Activated B cell treated with CpG ODN at 0.5 μM for 24 hours (primary cell): ENCODE results near the gene RNU5D-1. TPM values are rescaled to one million over a fixed set of nuclear protein-coding genes. Genes with fewer than 3 reads are reported as not detected.

ENCODE experiments used
- ATAC-seq: fragments of 200-7000 bp; cut with Tn5 transposase; one replicate; pipeline ENCODE4 v1.10.0; 2021; ENCODE audit warnings: low read depth, mild to moderate bottlenecking, moderate library complexity
- CTCF ChIA-PET: fragments of 350-600 bp; sonication (Branson Sonifier 250); formaldehyde crosslinking; loops from one replicate; lab custom pipeline; 2021; ENCODE audit warnings: antibody characterized with exemption; lab: Charles Lee
- POLR2A ChIA-PET: fragments of 350-600 bp; sonication (Branson Sonifier 250); formaldehyde crosslinking; loops from one replicate; lab custom pipeline; 2021; ENCODE audit warnings: antibody characterized with exemption; lab: Charles Lee
- DNase-seq: peaks from one replicate; pipeline ENCODE4 v3.0.0; 2022
- H3K27ac Mint-ChIP-seq: one replicate; pipeline ENCODE4 v1.8.0; 2020; ENCODE audit warnings: mixed read lengths
- H3K27me3 Mint-ChIP-seq: one replicate; pipeline ENCODE4 v1.8.0; 2021; ENCODE audit warnings: mixed read lengths
- H3K36me3 Mint-ChIP-seq: one replicate; pipeline ENCODE4 v1.8.0; 2021; ENCODE audit warnings: low read depth, mixed read lengths
- H3K4me1 Mint-ChIP-seq: one replicate; pipeline ENCODE4 v1.8.0; 2021; ENCODE audit warnings: mixed read lengths
- H3K4me3 Mint-ChIP-seq: one replicate; pipeline ENCODE4 v1.8.0; 2020; ENCODE audit warnings: mild to moderate bottlenecking, mixed read lengths
- H3K9me3 Mint-ChIP-seq: one replicate; pipeline ENCODE4 v1.8.0; 2020; ENCODE audit warnings: mixed read lengths
- CTCF ChIP-seq: fragments of 200-600 bp; IDR thresholded peaks from one replicate; pipeline ENCODE4 v1.8.0; 2022; ENCODE audit warnings: antibody characterized with exemption, mild to moderate bottlenecking
- intact Hi-C: fragments of 100-400 bp; cut with micrococcal nuclease; formaldehyde crosslinking; loops from one replicate; pipeline ENCODE4 v1.15.1; 2024
- total RNA-seq: library from RNA; stranded (reverse); gene quantifications from 2 replicates; pipeline ENCODE4 v1.2.3, GENCODE V29; 2022

Gene RNU5D-1
- total RNA-seq, 1 donor from 2014 or later = not detected

- Mint-ChIP-seq H3K27me3 (no peaks in the 10 kb centered on the region), H3K36me3 (no peaks in the 10 kb centered on the region), H3K9me3 (no peaks in the 10 kb centered on the region), H3K4me1 (peaks cover 45% of the 10 kb centered on the region), H3K4me3 (no peak overlapping the region), H3K27ac (no peak overlapping the region)
- ATAC-seq (no peak), DNase-seq (no peak)
- intact Hi-C loops = no loop called here
- TF ChIP-seq CTCF = no peak
- ChIA-PET CTCF (interaction anchor here (0.9 kb wide), 1 partner anchor 29 kb away, joined by 3 read pairs; no protein-coding TSS in a partner anchor), POLR2A (interaction anchor here (0.6 to 2.5 kb wide), 4 partner anchors 28 to 850 kb away, joined by 3 to 12 read pairs (median 8); no protein-coding TSS in a partner anchor)
Observed at GRCh38 chr1:44693159-44693558, 37.8 kb downstream of the RNU5D-1 start.

- intact Hi-C loops = no loop called here
- POLR2A ChIA-PET = no interaction called here
- no peak for TF ChIP-seq CTCF
- Mint-ChIP-seq H3K9me3 (no peaks in the 10 kb centered on the region), H3K4me1 (peaks cover 15% of the 10 kb centered on the region), H3K27ac (no peak overlapping the region), H3K4me3 (no peak overlapping the region), H3K36me3 (no peaks in the 10 kb centered on the region), H3K27me3 (no peaks in the 10 kb centered on the region)
- CTCF ChIA-PET = no interaction called here
- ATAC-seq = no peak
- no peak for DNase-seq
Observed at GRCh38 chr1:44689447-44689765, 41.6 kb downstream of the RNU5D-1 start.

- H3K27me3 Mint-ChIP-seq = no peaks in the 10 kb centered on the region
- H3K9me3 Mint-ChIP-seq = no peaks in the 10 kb centered on the region
- no peak overlapping the region for H3K4me3 Mint-ChIP-seq
- ATAC-seq = no peak
- H3K36me3 Mint-ChIP-seq = no peaks in the 10 kb centered on the region
- POLR2A ChIA-PET = no interaction called here
- no peak overlapping the region for H3K27ac Mint-ChIP-seq
- peaks cover 14% of the 10 kb centered on the region for H3K4me1 Mint-ChIP-seq
- CTCF ChIA-PET = no interaction called here
- no peak for DNase-seq
- no peak for TF ChIP-seq CTCF
- intact Hi-C loops = no loop called here
Observed at GRCh38 chr1:44688760-44689446, 42.1 kb downstream of the RNU5D-1 start.

- ChIA-PET CTCF (no interaction called here), POLR2A (interaction anchor here (1.6 kb wide), 1 partner anchor 36 kb away, joined by 5 read pairs; no protein-coding TSS in a partner anchor)
- Mint-ChIP-seq H3K27ac (no peak overlapping the region), H3K36me3 (no peaks in the 10 kb centered on the region), H3K4me1 (peaks cover 8% of the 10 kb centered on the region), H3K4me3 (no peak overlapping the region), H3K9me3 (no peaks in the 10 kb centered on the region), H3K27me3 (no peaks in the 10 kb centered on the region)
- no peak for ATAC-seq
- intact Hi-C loops = no loop called here
- no peak for TF ChIP-seq CTCF
- DNase-seq = no peak
Observed at GRCh38 chr1:44685881-44686280, 45.1 kb downstream of the RNU5D-1 start.

GRCh38 chr1:44685218-44685617 lies 45.8 kb downstream of the RNU5D-1 start:
- CTCF ChIA-PET = no interaction called here
- Mint-ChIP-seq H3K27me3 (no peaks in the 10 kb centered on the region), H3K27ac (no peak overlapping the region), H3K36me3 (no peaks in the 10 kb centered on the region), H3K4me3 (no peak overlapping the region), H3K9me3 (no peaks in the 10 kb centered on the region), H3K4me1 (peaks cover 8% of the 10 kb centered on the region)
- no peak for TF ChIP-seq CTCF
- intact Hi-C loops = no loop called here
- POLR2A ChIA-PET = interaction anchor here (1.0 to 1.6 kb wide), 2 partner anchors 37 to 302 kb away, joined by 3 to 5 read pairs; no protein-coding TSS in a partner anchor
- ATAC-seq (no peak), DNase-seq (no peak)
